Cardiac fibroblast (primary cell): ENCODE results near the gene RBM10.

Source experiments
- DNase-seq, 2 donors: peaks; one replicate each; pipeline versions ENCODE4 v3.0.0 to v3.0.0-alpha.2; 2010; ENCODE audit warnings: low read depth in 2 of 2
- H3K4me3 ChIP-seq, 2 donors: replicated peaks in 1 of 2; 1 replicate in 1 of 2; 2 replicates in 1 of 2; pipeline ENCODE4 v1.5.1; 2011; ENCODE audit warnings: low read depth in 2 of 2, low read length in 2 of 2, mild to moderate bottlenecking in 2 of 2, moderate library complexity in 1 of 2
- TF ChIP-seq, protein P1 (sequence below): IDR thresholded peaks from one replicate; pipeline ENCODE4 v1.5.1; 2011; ENCODE audit warnings: low read depth, mild to moderate bottlenecking, low read length, inconsistent platforms

RBM10 gene

DNA sequence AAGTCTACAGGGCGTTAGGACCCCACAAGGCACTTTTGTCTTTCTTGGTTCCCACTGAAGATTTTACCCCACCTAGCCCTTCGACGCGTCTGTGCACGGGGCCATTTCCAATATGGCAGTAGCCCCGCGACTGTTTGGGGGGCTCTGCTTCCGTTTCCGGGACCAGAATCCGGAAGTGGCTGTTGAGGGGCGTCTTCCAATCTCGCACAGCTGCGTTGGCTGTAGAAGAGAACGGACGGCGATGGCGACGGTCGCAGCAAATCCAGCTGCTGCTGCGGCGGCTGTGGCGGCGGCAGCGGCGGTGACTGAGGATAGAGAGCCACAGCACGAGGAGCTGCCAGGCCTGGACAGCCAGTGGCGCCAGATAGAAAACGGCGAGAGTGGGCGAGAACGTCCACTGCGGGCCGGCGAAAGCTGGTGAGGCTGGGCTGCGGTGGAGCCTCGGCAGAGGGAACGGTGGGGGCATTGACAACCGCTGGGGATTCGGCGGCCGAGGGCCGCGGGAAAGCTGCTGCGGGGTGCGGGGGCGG lies 87.8 kb downstream of the RBM10 start, which contains the start of gene USP11:
Gene USP11 (plus strand): TSS at position 207 of the 530 bp plus-strand sequence. CDS start 35 bp downstream, at position 242.
- TF ChIP-seq, protein P1, sequence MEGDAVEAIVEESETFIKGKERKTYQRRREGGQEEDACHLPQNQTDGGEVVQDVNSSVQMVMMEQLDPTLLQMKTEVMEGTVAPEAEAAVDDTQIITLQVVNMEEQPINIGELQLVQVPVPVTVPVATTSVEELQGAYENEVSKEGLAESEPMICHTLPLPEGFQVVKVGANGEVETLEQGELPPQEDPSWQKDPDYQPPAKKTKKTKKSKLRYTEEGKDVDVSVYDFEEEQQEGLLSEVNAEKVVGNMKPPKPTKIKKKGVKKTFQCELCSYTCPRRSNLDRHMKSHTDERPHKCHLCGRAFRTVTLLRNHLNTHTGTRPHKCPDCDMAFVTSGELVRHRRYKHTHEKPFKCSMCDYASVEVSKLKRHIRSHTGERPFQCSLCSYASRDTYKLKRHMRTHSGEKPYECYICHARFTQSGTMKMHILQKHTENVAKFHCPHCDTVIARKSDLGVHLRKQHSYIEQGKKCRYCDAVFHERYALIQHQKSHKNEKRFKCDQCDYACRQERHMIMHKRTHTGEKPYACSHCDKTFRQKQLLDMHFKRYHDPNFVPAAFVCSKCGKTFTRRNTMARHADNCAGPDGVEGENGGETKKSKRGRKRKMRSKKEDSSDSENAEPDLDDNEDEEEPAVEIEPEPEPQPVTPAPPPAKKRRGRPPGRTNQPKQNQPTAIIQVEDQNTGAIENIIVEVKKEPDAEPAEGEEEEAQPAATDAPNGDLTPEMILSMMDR = no peak
- peak; percentile 31 to 60 for DNase-seq

DNA sequence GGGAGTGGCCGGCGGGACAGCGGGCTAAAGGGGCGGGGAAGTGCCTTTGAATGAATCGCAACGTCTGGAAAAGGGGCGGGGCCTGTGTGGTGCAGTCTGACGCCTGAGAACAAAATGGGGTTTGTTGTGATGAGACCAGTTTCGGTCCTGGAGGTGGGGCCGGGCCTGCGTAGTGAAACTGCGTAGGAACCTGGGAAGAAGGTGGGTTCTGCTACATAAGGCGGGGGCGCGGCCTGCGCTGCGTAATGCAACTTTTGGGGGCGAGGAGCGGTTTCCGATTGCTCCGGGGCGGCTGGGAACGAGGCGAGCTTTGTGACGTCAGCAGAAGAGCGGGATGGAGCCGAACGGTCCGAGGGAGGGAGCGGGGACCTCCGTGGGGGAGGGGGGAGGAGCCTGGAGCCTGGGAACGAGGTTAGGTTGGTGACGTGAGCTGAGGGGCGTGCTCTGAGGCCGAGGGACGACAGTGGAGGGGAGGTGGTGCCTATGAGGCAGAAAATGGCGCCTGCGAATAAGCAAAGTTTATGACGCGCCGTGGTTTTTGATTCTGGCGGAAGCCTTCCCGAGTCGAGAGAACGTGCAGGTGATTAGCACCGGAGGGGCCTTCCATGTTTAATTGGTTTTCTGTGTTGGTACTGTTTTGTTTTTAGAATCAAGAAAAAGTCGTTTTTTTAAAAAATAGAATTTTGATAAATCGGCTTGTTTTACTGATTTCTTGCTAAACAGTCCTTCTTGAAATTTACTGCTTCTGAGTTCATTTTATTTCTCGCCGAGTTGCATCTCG lies 88.5 kb downstream of the RBM10 start:
- DNase-seq = peak; percentile 98
- TF ChIP-seq, protein P1 = no peak
- H3K4me3 ChIP-seq = peak overlapping the region; percentile 61 to 72

More for the DNA sequence above, 87.8 kb downstream of the RBM10 start, which contains the start of gene USP11:
- H3K4me3 ChIP-seq = peak within 1 kb of the TSS; percentile 61 to 72

GRCh38 chrX:47234583-47234982 lies 89.6 kb downstream of the RBM10 start:
- peak in 1 of 2 donors; percentile 22 for DNase-seq
- TF ChIP-seq, protein P1 = no peak
- H3K4me3 ChIP-seq = peak overlapping the region in 1 of 2 donors; percentile 54

DNA sequence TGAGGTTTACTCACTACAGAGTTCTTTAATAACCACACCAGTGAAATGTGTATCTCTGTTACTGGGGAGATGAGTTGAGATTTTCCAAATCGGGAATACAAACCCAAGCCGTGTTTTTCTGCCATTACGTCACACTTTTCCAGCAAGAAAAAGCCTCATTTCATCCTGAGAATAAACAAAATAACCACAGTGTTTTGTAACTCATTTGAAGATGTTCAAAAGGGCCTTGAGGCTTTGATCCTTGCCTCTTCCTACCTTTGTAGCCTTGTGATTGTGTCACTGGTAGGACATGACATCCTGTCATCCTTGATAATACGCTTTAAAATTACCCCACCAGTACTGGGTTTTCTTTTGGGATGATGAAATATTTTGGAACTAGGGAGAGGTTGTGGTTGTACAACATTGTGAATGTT lies 90.7 kb downstream of the RBM10 start:
- TF ChIP-seq, protein P1 = no peak
- H3K4me3 ChIP-seq = no peak overlapping the region
- no peak for DNase-seq
